NT2/D1 (cell line): ENCODE results near the gene MSANTD3.

Experiments
- SUZ12 ChIP-seq: IDR thresholded peaks from 2 replicates; pipeline ENCODE4 v1.6.1; 2011; ENCODE audit not compliant: insufficient read length, insufficient read depth; ENCODE audit errors: extremely low read depth
- YY1 ChIP-seq: IDR thresholded peaks from 2 replicates; pipeline ENCODE4 v1.6.1; 2011; ENCODE audit not compliant: insufficient read length, insufficient read depth
- ZNF274 ChIP-seq: IDR thresholded peaks from 2 replicates; pipeline ENCODE4 v1.6.1; 2011; ENCODE audit warnings: mild to moderate bottlenecking, low read depth, low read length

- TF ChIP-seq YY1 (no peak), ZNF274 (no peak), SUZ12 (no peak)
Measured at GRCh38 chr9:100474924-100475276, 48.0 kb downstream of the MSANTD3 start.
